NCI-H460 (cell line): ENCODE results near the gene CLDN5. TPM values are rescaled to one million over a fixed set of nuclear protein-coding genes. Genes with fewer than 3 reads are reported as not detected.

ENCODE experiments used
- DNase-seq: peaks from one replicate; pipeline ENCODE4 v3.0.0-alpha.2; 2016; ENCODE audit warnings: low read depth; ENCODE audit errors: extremely low read depth
- total RNA-seq: library from RNA; depleted of rRNA; stranded (reverse); fragments of >200 nt; shearing (Covaris generic); gene quantifications from 2 replicates; pipeline ENCODE4 v1.2.3, GENCODE V29; 2014

CLDN5 gene
- total RNA-seq, 1 experiment from 2014 or later: not detected

GRCh38 chr22:19523240-19524169 is 705 bp downstream of the CLDN5 start:
- DNase-seq: no peak

- DNase-seq: no peak
Measured at GRCh38 chr22:19522881-19523239, 1.4 kb downstream of the CLDN5 start.

- no peak for DNase-seq
Measured at GRCh38 chr22:19522190-19522880, 1.9 kb downstream of the CLDN5 start.

- no peak for DNase-seq
Measured at GRCh38 chr22:19520566-19521305, 3.5 kb downstream of the CLDN5 start.

GRCh38 chr22:19520007-19520406 is 4.2 kb downstream of the CLDN5 start:
- DNase-seq: no peak

- no peak for DNase-seq
Measured at GRCh38 chr22:19519041-19519926, 4.9 kb downstream of the CLDN5 start.

- DNase-seq: no peak
Measured at GRCh38 chr22:19518635-19519034, 5.6 kb downstream of the CLDN5 start.

- DNase-seq: no peak
Measured at GRCh38 chr22:19517919-19518611, 6.1 kb downstream of the CLDN5 start.

- DNase-seq: no peak
Measured at GRCh38 chr22:19517171-19517500, 7.1 kb downstream of the CLDN5 start.

- no peak for DNase-seq
Measured at GRCh38 chr22:19516378-19517170, 7.6 kb downstream of the CLDN5 start.

GRCh38 chr22:19515654-19516377 is 8.4 kb downstream of the CLDN5 start:
- no peak for DNase-seq

- no peak for DNase-seq
Measured at GRCh38 chr22:19514831-19515565, 9.2 kb downstream of the CLDN5 start.

- DNase-seq: no peak
Measured at GRCh38 chr22:19513823-19514222, 10.4 kb downstream of the CLDN5 start.

- DNase-seq: no peak
Measured at GRCh38 chr22:19510919-19511341, 13.3 kb downstream of the CLDN5 start.

- no peak for DNase-seq
Measured at GRCh38 chr22:19509923-19510322, 14.3 kb downstream of the CLDN5 start.

GRCh38 chr22:19509191-19509590 is 15.0 kb downstream of the CLDN5 start:
- DNase-seq: no peak

- no peak for DNase-seq
Measured at GRCh38 chr22:19508024-19508776, 16.0 kb downstream of the CLDN5 start.
